DND-41 (cell line): ENCODE data around the gene RASAL2.

ENCODE experiments used
- EZH2 ChIP-seq: IDR thresholded peaks from 3 replicates; pipeline ENCODE4 v1.6.1; 2012; ENCODE audit warnings: borderline replicate concordance, low read depth, mild to moderate bottlenecking, moderate library complexity, low read length, inconsistent platforms; ENCODE audit not compliant: severe bottlenecking
- TF ChIP-seq, protein P1 (sequence below): IDR thresholded peaks from 2 replicates; pipeline ENCODE4 v1.5.1; 2012; ENCODE audit warnings: borderline replicate concordance, low read length, moderate library complexity, mild to moderate bottlenecking; ENCODE audit not compliant: poor library complexity, severe bottlenecking; ENCODE audit errors: extremely low read depth

DNA sequence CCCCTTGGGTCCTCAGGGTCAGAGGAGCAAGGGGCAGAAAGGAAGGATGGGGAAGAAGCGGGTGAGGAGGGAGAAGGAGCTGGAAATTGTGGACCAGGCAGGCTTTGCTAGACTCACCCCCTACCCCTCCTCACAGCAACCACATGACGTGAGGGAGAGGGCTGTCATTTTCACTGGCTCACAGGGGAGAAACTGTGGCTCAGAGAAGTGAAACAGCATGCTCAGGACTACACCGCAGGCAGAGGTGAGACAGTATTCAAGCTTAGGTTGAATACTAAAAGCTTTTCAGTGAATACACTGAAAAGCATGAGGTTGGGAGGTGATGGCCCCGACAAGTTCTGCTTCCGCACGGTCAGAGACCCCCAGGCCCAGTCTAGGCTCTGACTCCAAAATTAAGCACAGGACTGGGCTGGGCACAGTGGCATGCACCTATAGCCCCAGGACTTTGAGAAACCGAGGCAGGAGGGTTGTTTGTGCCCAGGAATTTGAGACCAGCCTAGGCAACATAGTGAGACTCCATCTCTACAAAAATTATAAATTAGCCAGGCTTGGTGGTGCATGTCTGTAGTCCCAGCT lies 404.1 kb downstream of the RASAL2 start:
- TF ChIP-seq, protein P1, sequence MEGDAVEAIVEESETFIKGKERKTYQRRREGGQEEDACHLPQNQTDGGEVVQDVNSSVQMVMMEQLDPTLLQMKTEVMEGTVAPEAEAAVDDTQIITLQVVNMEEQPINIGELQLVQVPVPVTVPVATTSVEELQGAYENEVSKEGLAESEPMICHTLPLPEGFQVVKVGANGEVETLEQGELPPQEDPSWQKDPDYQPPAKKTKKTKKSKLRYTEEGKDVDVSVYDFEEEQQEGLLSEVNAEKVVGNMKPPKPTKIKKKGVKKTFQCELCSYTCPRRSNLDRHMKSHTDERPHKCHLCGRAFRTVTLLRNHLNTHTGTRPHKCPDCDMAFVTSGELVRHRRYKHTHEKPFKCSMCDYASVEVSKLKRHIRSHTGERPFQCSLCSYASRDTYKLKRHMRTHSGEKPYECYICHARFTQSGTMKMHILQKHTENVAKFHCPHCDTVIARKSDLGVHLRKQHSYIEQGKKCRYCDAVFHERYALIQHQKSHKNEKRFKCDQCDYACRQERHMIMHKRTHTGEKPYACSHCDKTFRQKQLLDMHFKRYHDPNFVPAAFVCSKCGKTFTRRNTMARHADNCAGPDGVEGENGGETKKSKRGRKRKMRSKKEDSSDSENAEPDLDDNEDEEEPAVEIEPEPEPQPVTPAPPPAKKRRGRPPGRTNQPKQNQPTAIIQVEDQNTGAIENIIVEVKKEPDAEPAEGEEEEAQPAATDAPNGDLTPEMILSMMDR = no peak
- TF ChIP-seq EZH2 = no peak
